ENCODE measurements around the gene BMS1. TPM values are rescaled to one million over a fixed set of nuclear protein-coding genes. Genes with fewer than 3 reads are reported as not detected.

BMS1 gene
- total RNA-seq, 1 experiment from 2014 or later = 32.3 TPM

- in situ Hi-C loops (cut with HindIII; ENCODE audit: low pct_unique_long_range_greater_than_20kb, low sequenced_read_pairs) = no loop called here
- ChIA-PET CTCF (no interaction called here), POLR2A (no interaction called here)
- Histone ChIP-seq H3K4me1 (ENCODE audit: control insufficient read depth, insufficient read depth, low read length) (peaks cover 8% of the 10 kb centered on the region), H3K36me3 (ENCODE audit: control insufficient read depth, insufficient read depth, low read length) (no peaks in the 10 kb centered on the region), H3K4me3 (ENCODE audit: low read depth in 2 of 2, low read length in 2 of 2) (no peak overlapping the region), H3K9me3 (ENCODE audit: control insufficient read depth, insufficient read depth, low read depth, low read length) (no peaks in the 10 kb centered on the region), H3K27me3 (ENCODE audit: control insufficient read depth, insufficient read depth, low read length) (0 out of 2 replicates have a peak, but pooled peaks cover 2% of the 10 kb centered on the region), H3K27ac (ENCODE audit: low read length) (no peak overlapping the region)
- no TSS peak for BruUV-seq (replicated peaks)
- intact Hi-C loops (cut with micrococcal nuclease; ENCODE audit: unreplicated experiment) = no loop called here
- DNase-seq (ENCODE audit: low read depth, low spot score) (no peak), ATAC-seq (no peak)
- no peak for TF ChIP-seq POLR2AphosphoS5 (IDR thresholded peaks at IDR 0.05; ENCODE audit: low read depth, low read length)
- TF ChIP-seq TCF7L2 (IDR thresholded peaks at IDR 0.05; ENCODE audit: low read depth, low read length) = no peak
- TF ChIP-seq SIN3A (IDR thresholded peaks at IDR 0.05; ENCODE audit: borderline replicate concordance, insufficient read depth, low read depth, low read length) = no peak
- TF ChIP-seq, protein P1, sequence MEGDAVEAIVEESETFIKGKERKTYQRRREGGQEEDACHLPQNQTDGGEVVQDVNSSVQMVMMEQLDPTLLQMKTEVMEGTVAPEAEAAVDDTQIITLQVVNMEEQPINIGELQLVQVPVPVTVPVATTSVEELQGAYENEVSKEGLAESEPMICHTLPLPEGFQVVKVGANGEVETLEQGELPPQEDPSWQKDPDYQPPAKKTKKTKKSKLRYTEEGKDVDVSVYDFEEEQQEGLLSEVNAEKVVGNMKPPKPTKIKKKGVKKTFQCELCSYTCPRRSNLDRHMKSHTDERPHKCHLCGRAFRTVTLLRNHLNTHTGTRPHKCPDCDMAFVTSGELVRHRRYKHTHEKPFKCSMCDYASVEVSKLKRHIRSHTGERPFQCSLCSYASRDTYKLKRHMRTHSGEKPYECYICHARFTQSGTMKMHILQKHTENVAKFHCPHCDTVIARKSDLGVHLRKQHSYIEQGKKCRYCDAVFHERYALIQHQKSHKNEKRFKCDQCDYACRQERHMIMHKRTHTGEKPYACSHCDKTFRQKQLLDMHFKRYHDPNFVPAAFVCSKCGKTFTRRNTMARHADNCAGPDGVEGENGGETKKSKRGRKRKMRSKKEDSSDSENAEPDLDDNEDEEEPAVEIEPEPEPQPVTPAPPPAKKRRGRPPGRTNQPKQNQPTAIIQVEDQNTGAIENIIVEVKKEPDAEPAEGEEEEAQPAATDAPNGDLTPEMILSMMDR (IDR thresholded peaks at IDR 0.05) = no peak
- TF ChIP-seq REST (IDR thresholded peaks at IDR 0.05; ENCODE audit: insufficient read depth in 1 of 2, low read depth in 2 of 2, low read length in 1 of 2) = no peak
Observed at GRCh38 chr10:42876945-42877344, 94.3 kb downstream of the BMS1 start.

DNA sequence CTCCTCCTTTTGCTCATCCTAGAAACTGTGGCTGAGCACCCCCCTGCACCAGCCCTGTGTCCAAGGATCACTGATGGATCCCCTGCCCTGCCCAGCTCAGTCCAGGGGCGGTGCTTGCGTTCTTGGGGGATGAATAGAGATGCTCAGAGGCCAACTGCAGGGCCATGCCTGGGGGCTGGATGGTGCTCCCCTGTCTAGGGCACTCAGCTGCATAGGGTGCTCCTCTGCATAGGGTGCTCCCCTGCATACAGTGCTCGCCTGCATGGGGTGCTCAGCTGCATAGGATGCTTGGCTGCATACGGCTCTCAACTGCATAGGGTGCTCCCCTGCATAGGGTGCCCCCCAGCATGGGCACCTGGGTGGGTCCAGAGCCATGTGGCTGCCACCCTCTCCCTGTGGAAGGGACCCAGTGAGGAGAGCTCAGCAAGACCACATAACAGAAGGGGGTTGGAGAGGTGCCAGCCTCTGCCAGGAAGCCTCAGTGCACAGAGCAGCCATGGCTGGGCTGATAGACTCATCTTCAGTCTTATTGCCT is 95.0 kb downstream of the BMS1 start:
- no peak overlapping the region for H3K27ac ChIP-seq (ENCODE audit: low read length)
- no peaks in the 10 kb centered on the region for H3K36me3 ChIP-seq (ENCODE audit: control insufficient read depth, insufficient read depth, low read length)
- ATAC-seq (0 out of 2 replicates have a peak, but pooled peaks have one; percentile 10), DNase-seq (ENCODE audit: low read depth, low spot score) (no peak)
- ChIA-PET CTCF (no interaction called here), POLR2A (no interaction called here)
- intact Hi-C loops (cut with micrococcal nuclease; ENCODE audit: unreplicated experiment) (no loop called here), in situ Hi-C loops (cut with HindIII; ENCODE audit: low pct_unique_long_range_greater_than_20kb, low sequenced_read_pairs) (no loop called here)
- 0 out of 2 replicates have a peak, but pooled peaks cover 2% of the 10 kb centered on the region for H3K27me3 ChIP-seq (ENCODE audit: control insufficient read depth, insufficient read depth, low read length)
- no peak overlapping the region for H3K4me3 ChIP-seq (ENCODE audit: low read depth in 2 of 2, low read length in 2 of 2)
- TF ChIP-seq SIN3A (IDR thresholded peaks at IDR 0.05; ENCODE audit: borderline replicate concordance, insufficient read depth, low read depth, low read length) = no peak
- TF ChIP-seq TCF7L2 (IDR thresholded peaks at IDR 0.05; ENCODE audit: low read depth, low read length) = no peak
- TF ChIP-seq, protein P1 (IDR thresholded peaks at IDR 0.05) = no peak
- TF ChIP-seq POLR2AphosphoS5 (IDR thresholded peaks at IDR 0.05; ENCODE audit: low read depth, low read length) = no peak
- TF ChIP-seq REST (IDR thresholded peaks at IDR 0.05; ENCODE audit: insufficient read depth in 1 of 2, low read depth in 2 of 2, low read length in 1 of 2) = no peak
- no TSS peak for BruUV-seq (replicated peaks)
- H3K4me1 ChIP-seq (ENCODE audit: control insufficient read depth, insufficient read depth, low read length) = peaks cover 8% of the 10 kb centered on the region
- H3K9me3 ChIP-seq (ENCODE audit: control insufficient read depth, insufficient read depth, low read depth, low read length) = no peaks in the 10 kb centered on the region; the same call in 1 of the 2 replicates
